HG03175 (cell line): ENCODE data around the gene GNG4.

Source experiments
- ATAC-seq: cut with Tn5 transposase; IDR thresholded peaks from one replicate; pipeline ENCODE4 v1.9.1; 2021; ENCODE audit warnings: mild to moderate bottlenecking, moderate library complexity; ENCODE audit not compliant: unreplicated experiment

GNG4 gene

GRCh38 chr1:235649368-235650163, at the start of gene GNG4:
Gene GNG4, minus strand, starts transcription at chr1:235649784. Its CDS starts 65,946 bp downstream, at chr1:235583838.
- ATAC-seq, result peak; percentile 40

- no peak for ATAC-seq
Measured at GRCh38 chr1:235697508-235697907, 47.9 kb upstream of the GNG4 start.

DNA sequence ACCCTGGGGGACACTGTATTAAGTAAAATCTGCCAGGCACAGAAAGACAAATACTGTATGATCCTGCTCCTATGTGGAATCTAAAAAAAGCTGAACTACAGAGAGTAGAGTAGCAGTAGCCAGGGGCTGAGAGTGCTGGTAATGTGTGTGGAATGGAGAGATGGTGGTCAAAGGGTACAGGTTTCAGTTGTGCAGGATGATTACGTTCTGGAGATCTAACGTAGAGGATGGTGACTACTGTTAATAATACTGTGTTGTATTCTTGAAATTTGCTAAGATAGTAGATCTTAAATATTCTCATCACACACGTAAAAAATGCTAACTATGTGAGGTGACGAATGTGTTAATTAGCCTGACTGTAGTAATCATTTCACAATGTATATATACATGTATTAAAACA, 39.8 kb upstream of the GNG4 start:
- ATAC-seq, result no peak

DNA sequence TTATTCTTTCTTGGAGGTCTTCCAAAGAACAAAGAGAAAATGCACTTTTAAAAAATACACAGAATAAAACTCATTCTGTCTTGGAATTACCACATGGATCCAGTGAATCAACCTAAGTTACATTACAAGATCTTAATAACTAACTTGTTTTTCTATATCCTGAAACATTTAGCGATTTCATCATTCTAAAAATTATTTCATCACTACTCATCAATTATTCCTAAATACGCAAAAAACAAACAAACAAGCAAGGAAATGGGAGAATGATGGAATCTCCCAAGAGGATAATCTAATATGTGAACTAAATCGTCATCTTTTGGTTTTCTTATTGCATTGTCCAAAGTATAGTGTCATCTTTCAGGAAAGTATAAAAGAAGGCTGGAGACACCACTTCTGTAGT, 38.5 kb upstream of the GNG4 start:
- no peak for ATAC-seq

DNA sequence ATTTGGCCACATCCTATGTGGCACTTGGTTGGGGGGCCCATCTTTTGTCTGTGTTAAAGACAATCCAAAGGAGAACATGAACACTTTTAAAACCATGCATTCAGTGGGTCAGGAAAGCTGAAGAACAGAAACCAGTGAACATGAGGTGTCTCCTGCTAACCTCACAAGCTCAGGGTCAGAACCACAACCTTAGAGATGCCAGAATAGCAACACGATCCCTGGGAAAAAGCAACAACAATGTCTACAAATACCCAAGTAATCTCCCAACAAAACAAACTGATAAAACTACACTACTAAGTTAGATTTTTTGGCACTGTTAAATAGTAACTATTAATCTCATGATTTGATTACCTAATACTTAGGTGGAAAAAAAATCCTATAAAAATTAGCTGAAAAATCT, 34.1 kb upstream of the GNG4 start:
- no peak for ATAC-seq

DNA sequence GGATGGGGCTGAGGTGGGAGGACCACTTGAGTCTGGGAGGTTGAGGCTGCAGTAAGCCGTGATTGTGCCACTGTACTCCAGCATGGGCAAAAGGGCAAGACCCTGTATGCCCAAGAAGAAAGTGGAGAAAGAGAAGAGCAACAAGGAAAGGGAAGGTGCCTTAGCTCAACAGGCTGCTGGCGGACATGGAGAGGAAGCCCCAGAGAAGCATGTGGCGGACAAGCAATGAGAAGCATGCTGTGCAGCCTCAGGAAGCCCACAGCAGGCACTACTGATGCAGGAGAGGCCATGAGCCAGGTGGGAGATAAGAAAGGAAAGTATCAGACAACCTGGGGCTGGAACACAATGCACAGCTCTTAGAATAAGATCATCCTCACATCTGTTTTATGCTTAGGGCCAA, 32.6 kb upstream of the GNG4 start:
- ATAC-seq, result no peak

DNA sequence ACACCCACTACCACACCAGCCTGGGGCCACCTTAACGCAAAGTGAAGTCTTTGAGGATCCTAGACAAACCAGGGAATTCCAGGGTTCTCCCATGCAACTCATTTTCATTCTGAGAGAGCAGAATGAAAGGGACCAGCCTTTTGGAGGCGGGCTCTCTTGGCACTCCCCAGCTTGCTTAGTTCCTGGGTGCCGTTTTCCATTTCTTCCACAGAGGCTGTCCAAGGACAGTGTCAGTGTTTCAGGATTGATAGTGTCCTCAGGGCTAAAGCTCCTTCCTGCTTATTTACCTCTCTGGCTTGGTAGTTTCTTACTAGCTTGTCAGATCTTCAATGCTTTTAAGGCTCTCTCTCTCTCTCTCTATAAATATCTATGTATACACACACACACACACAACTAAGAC, 30.1 kb upstream of the GNG4 start:
- no peak for ATAC-seq

DNA sequence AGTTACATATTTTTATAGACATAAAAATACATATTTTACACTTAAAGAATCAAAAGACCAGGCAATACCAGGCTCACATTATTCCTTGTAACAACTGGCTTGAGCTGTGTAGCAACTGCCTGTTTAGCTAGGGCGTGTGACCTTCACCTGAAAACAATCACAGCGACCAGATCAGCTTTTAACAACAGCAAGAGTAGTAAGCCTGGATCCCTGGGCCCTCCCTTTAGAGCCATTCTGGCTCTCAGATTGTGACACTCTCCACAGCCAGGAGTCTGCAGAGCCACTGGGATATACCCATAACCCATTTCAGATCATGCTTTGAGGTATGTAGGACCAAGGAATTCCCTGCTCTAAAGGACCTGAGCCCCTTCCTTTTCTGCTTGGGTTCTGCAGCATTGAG, 29.4 kb upstream of the GNG4 start:
- ATAC-seq, result no peak

GRCh38 chr1:235675152-235675890, 25.7 kb upstream of the GNG4 start:
- no peak for ATAC-seq

GRCh38 chr1:235673981-235674380, 24.4 kb upstream of the GNG4 start:
- ATAC-seq, result no peak

GRCh38 chr1:235671992-235672391, 22.4 kb upstream of the GNG4 start:
- ATAC-seq, result no peak

DNA sequence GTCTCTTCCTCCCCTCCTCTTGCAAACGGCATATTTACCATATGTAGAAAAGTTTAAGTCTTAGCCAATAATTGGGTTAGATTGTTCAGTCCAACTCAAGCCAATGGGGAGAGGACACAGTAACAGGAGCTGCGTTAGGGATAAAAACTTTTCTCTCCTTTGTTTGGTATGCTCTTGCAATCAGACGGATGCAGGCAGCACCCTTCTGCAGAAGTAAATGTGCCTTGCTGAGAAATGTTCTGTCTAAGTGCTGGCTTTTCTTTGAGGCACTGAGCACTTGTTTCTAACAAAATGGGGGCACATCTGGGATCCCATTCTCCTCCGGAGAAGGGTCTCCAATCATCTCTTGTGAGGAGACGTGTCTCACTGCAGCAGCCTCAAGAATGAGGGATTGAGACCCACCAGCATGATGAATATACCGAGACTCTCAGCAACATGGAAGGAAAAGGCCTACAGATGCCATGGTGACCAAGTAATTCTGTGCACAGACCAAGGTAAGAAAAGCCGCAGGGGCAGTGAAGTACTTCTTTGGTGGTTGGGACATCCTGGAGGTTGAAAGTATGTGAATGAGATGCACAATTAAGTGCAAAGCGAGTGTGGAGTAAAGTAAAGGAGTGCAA, 20.7 kb upstream of the GNG4 start:
- ATAC-seq, result no peak

GRCh38 chr1:235669277-235669676, 19.7 kb upstream of the GNG4 start:
- no peak for ATAC-seq

DNA sequence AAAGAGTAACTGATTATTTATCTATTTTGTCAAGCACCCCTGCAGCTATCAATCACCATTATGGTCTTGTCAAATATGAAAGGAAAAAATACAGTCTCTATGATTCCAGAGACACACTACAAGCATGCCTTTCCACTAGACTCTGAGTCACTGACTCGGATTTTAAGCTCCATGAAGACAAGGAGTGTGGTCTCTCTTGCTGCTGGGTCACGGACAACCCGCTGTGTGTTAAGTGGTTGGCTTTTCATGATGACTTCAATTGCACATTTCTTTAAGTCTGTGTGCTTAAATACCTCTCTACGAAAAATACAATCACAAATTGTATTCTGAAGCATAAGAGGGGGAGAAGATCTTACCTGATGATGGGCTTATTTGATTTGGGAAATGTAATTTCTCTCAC, 14.0 kb upstream of the GNG4 start:
- ATAC-seq, result no peak

DNA sequence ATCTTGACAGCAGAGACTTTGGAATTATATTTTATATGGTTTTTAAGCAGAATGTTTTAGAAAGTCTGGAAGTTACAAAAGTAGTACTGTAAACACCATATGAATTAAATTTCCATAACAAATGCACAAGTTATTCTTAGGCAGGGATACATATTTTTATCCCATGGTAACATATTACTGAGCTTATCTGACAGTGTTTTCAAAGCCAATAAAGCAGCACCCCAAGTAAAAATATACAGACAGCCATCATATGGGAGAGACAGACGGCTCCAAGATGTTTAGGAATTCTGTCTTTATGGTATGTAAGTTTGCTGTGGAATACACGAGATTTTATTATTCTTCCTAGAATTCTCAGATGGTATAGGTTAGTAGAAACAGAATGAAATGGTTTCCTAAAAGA, 12.0 kb upstream of the GNG4 start:
- ATAC-seq, result no peak

- no peak for ATAC-seq
Measured at GRCh38 chr1:235659186-235659771, 9.7 kb upstream of the GNG4 start.

DNA sequence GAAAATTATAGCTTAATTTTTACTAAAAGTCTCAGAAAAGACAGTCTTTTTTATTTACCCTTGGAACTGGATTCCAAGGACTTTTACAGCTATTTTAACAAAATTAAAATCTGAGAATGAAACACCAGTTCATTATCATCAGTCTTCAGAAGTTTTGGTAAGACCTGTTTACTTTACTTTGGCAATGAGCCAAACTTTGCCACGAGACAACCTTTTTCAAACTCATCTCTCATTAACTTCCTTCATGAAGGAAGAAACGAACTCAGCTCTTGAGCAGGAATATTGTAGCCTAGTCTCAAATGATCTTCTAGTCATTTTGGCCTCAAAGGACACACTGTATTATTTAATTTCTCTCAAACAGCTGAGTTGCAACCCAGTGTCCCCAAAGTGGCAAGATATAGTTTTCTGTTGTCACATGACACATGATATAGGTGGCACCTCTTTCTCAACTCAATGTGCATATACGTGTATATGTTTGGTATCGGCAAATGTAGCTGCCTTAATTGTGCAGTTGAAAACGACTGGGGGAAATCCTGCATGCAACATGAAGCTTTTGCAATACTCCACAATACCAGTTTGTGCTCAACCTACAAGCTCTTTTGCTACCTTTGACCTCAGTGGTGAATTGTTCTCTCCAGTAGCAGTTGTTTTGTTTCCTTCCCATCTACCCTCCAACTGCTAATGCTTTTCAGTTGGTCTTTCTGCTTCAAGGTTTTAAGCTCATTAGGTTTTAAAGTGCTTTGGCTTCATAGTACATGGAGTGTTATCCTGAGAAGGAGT, 8.4 kb upstream of the GNG4 start:
- no peak for ATAC-seq

- ATAC-seq, result no peak
Measured at GRCh38 chr1:235657269-235657668, 7.7 kb upstream of the GNG4 start.

- ATAC-seq, result no peak
Measured at GRCh38 chr1:235652364-235652763, 2.8 kb upstream of the GNG4 start.

GRCh38 chr1:235651170-235651806, 1.7 kb upstream of the GNG4 start:
- ATAC-seq, result no peak
